ENCODE measurements around the gene ADGRG1.

The ADGRG1 gene

GRCh38 chr16:57646388-57647039 is 18.1 kb downstream of the ADGRG1 start:
- peak overlapping the region; percentile 67 for H3K18ac ChIP-seq (ENCODE audit: low read length)
- H2BK120ac ChIP-seq (ENCODE audit: low read depth, low read length) = no peak overlapping the region
- H3K4me1 ChIP-seq (ENCODE audit: control insufficient read depth in 2 of 2, insufficient read depth in 1 of 2, low read depth in 1 of 2, low read length in 2 of 2) = peaks cover 4 to 17% of the 10 kb centered on the region in 2 donors
- H3K4me3 ChIP-seq (ENCODE audit: low read length in 2 of 2) = no peak overlapping the region
- H2BK15ac ChIP-seq (ENCODE audit: low read length) = no peak overlapping the region
- no peak overlapping the region for H4K91ac ChIP-seq (ENCODE audit: low read depth, low read length, poor library complexity)
- DNase-seq (ENCODE audit: low spot score) = no peak
- no CpG with 5 or more reads among the region's 14 CpGs for WGBS, 2 donors (ENCODE audit: extremely low coverage in 2 of 2, insufficient read length in 2 of 2, insufficient replicate concordance in 1 of 2)
- no peak overlapping the region for H2BK12ac ChIP-seq (ENCODE audit: low read length)
- H3K27ac ChIP-seq (replicated peaks; ENCODE audit: low read length) = no peak overlapping the region
- peaks cover 20 to 25% of the 10 kb centered on the region in 2 donors for H3K36me3 ChIP-seq (replicated peaks in 1 of 2; ENCODE audit: control insufficient read depth in 2 of 2, insufficient read depth in 2 of 2, low read length in 2 of 2)
- no peak overlapping the region for H2AFZ ChIP-seq (ENCODE audit: low read length)
- H3K4ac ChIP-seq (ENCODE audit: low read length) = no peak overlapping the region
- H2BK5ac ChIP-seq (ENCODE audit: low read length) = no peak overlapping the region
- peaks cover 0 to 8% of the 10 kb centered on the region in 2 donors for H3K9me3 ChIP-seq (replicated peaks in 1 of 2; ENCODE audit: control insufficient read depth in 2 of 2, insufficient read depth in 1 of 2, low read depth in 1 of 2, low read length in 2 of 2)
- peaks cover 0 to 5% (median 0%) of the 10 kb centered on the region in 3 experiments for H3K27me3 ChIP-seq (ENCODE audit: control insufficient read depth in 3 of 3, insufficient read depth in 3 of 3, low read depth in 1 of 3, low read length in 3 of 3)
- peaks cover 13% of the 10 kb centered on the region for H3K79me1 ChIP-seq (ENCODE audit: low read depth, low read length)
- H4K8ac ChIP-seq (ENCODE audit: low read depth, low read length) = no peak overlapping the region
- peak overlapping the region; percentile 59 for H3K23ac ChIP-seq (ENCODE audit: low read depth, low read length, poor library complexity)
- H3K9ac ChIP-seq (ENCODE audit: low read depth, low read length, poor library complexity) = no peak overlapping the region
- no peak overlapping the region for H2AK5ac ChIP-seq (ENCODE audit: low read depth, low read length)
- no peak overlapping the region for H3K4me2 ChIP-seq (ENCODE audit: insufficient read depth, low read length, poor library complexity, severe bottlenecking)
- no peak overlapping the region for H3K14ac ChIP-seq (ENCODE audit: low read length)

- H2BK15ac ChIP-seq (ENCODE audit: low read length) = no peak overlapping the region
- H3K9me3 ChIP-seq (replicated peaks in 1 of 2; ENCODE audit: control insufficient read depth in 2 of 2, insufficient read depth in 1 of 2, low read depth in 1 of 2, low read length in 2 of 2) = peaks cover 0 to 8% of the 10 kb centered on the region in 2 donors
Measured at GRCh38 chr16:57647136-57647875, 18.9 kb downstream of the ADGRG1 start.

GRCh38 chr16:57648125-57648524 is 19.7 kb downstream of the ADGRG1 start:
- Histone ChIP-seq H3K4ac (ENCODE audit: low read length) (no peak overlapping the region), H3K36me3 (replicated peaks in 1 of 2; ENCODE audit: control insufficient read depth in 2 of 2, insufficient read depth in 2 of 2, low read length in 2 of 2) (peaks cover 27 to 29% of the 10 kb centered on the region in 2 donors), H3K9me3 (replicated peaks in 1 of 2; ENCODE audit: control insufficient read depth in 2 of 2, insufficient read depth in 1 of 2, low read depth in 1 of 2, low read length in 2 of 2) (peaks cover 0 to 8% of the 10 kb centered on the region in 2 donors), H3K14ac (ENCODE audit: low read length) (no peak overlapping the region), H2AFZ (ENCODE audit: low read length) (no peak overlapping the region), H3K4me1 (ENCODE audit: control insufficient read depth in 2 of 2, insufficient read depth in 1 of 2, low read depth in 1 of 2, low read length in 2 of 2) (peaks cover 6 to 17% of the 10 kb centered on the region in 2 donors), H3K4me3 (ENCODE audit: low read length in 2 of 2) (no peak overlapping the region), H4K91ac (ENCODE audit: low read depth, low read length, poor library complexity) (no peak overlapping the region), H3K4me2 (ENCODE audit: insufficient read depth, low read length, poor library complexity, severe bottlenecking) (no peak overlapping the region), H2AK5ac (ENCODE audit: low read depth, low read length) (no peak overlapping the region), H3K9ac (ENCODE audit: low read depth, low read length, poor library complexity) (no peak overlapping the region), H2BK15ac (ENCODE audit: low read length) (no peak overlapping the region), H3K27me3 (ENCODE audit: control insufficient read depth in 3 of 3, insufficient read depth in 3 of 3, low read depth in 1 of 3, low read length in 3 of 3) (peaks cover 0 to 5% (median 0%) of the 10 kb centered on the region in 3 experiments), H3K27ac (replicated peaks; ENCODE audit: low read length) (no peak overlapping the region), H3K18ac (ENCODE audit: low read length) (no peak overlapping the region), H3K23ac (ENCODE audit: low read depth, low read length, poor library complexity) (no peak overlapping the region), H3K79me1 (ENCODE audit: low read depth, low read length) (peaks cover 13% of the 10 kb centered on the region), H2BK120ac (ENCODE audit: low read depth, low read length) (no peak overlapping the region), H2BK12ac (ENCODE audit: low read length) (no peak overlapping the region), H4K8ac (ENCODE audit: low read depth, low read length) (no peak overlapping the region), H2BK5ac (ENCODE audit: low read length) (peak overlapping the region; percentile 8)
- no CpG with 5 or more reads among the region's 5 CpGs for WGBS, 2 donors (ENCODE audit: extremely low coverage in 2 of 2, insufficient read length in 2 of 2, insufficient replicate concordance in 1 of 2)
- DNase-seq (ENCODE audit: low spot score) = no peak

More at GRCh38 chr16:57647136-57647875, 18.9 kb downstream of the ADGRG1 start:
- Histone ChIP-seq H2AFZ (ENCODE audit: low read length) (no peak overlapping the region), H3K36me3 (replicated peaks in 1 of 2; ENCODE audit: control insufficient read depth in 2 of 2, insufficient read depth in 2 of 2, low read length in 2 of 2) (peaks cover 27 to 32% of the 10 kb centered on the region in 2 donors), H2BK5ac (ENCODE audit: low read length) (peak overlapping the region; percentile 8), H2BK12ac (ENCODE audit: low read length) (no peak overlapping the region), H3K14ac (ENCODE audit: low read length) (no peak overlapping the region), H3K27me3 (ENCODE audit: control insufficient read depth in 3 of 3, insufficient read depth in 3 of 3, low read depth in 1 of 3, low read length in 3 of 3) (peaks cover 0 to 5% (median 0%) of the 10 kb centered on the region in 3 experiments), H2AK5ac (ENCODE audit: low read depth, low read length) (no peak overlapping the region), H4K91ac (ENCODE audit: low read depth, low read length, poor library complexity) (no peak overlapping the region), H3K23ac (ENCODE audit: low read depth, low read length, poor library complexity) (no peak overlapping the region), H3K4ac (ENCODE audit: low read length) (no peak overlapping the region), H3K18ac (ENCODE audit: low read length) (no peak overlapping the region), H4K8ac (ENCODE audit: low read depth, low read length) (no peak overlapping the region), H3K79me1 (ENCODE audit: low read depth, low read length) (peaks cover 13% of the 10 kb centered on the region), H3K4me3 (ENCODE audit: low read length in 2 of 2) (no peak overlapping the region), H3K4me2 (ENCODE audit: insufficient read depth, low read length, poor library complexity, severe bottlenecking) (no peak overlapping the region), H3K9ac (ENCODE audit: low read depth, low read length, poor library complexity) (no peak overlapping the region), H3K27ac (replicated peaks; ENCODE audit: low read length) (no peak overlapping the region), H2BK120ac (ENCODE audit: low read depth, low read length) (no peak overlapping the region), H3K4me1 (ENCODE audit: control insufficient read depth in 2 of 2, insufficient read depth in 1 of 2, low read depth in 1 of 2, low read length in 2 of 2) (peaks cover 4 to 17% of the 10 kb centered on the region in 2 donors)
- WGBS, 2 donors (ENCODE audit: extremely low coverage in 2 of 2, insufficient read length in 2 of 2, insufficient replicate concordance in 1 of 2) = no CpG with 5 or more reads among the region's 10 CpGs
- no peak for DNase-seq (ENCODE audit: low spot score)

Measured in neuronal stem cell (in vitro differentiated cells).